Osteoblast (primary cell): ENCODE measurements around the gene IL10. TPM values are rescaled to one million over a fixed set of nuclear protein-coding genes. Genes with fewer than 3 reads are reported as not detected.

Experiments used
- DNase-seq: peaks from one replicate; pipeline ENCODE4 v3.0.0; 2011; ENCODE audit warnings: low spot score, mixed read lengths; ENCODE audit not compliant: insufficient read length; ENCODE audit errors: missing footprints
- H2AFZ ChIP-seq: 2 replicates; pipeline ENCODE4 v1.6.0; 2011; ENCODE audit warnings: mild to moderate bottlenecking, low read length
- H3K27ac ChIP-seq: 2 replicates; pipeline ENCODE4 v1.5.1; 2011; ENCODE audit warnings: mild to moderate bottlenecking, low read depth, low read length, moderate library complexity
- H3K27me3 ChIP-seq: 2 replicates; pipeline ENCODE4 v1.6.0; 2012; ENCODE audit warnings: mild to moderate bottlenecking, control low read depth, inconsistent platforms, low read length, moderate library complexity; ENCODE audit not compliant: insufficient read depth
- H3K36me3 ChIP-seq: 2 replicates; pipeline ENCODE4 v1.5.1; 2011; ENCODE audit warnings: mild to moderate bottlenecking, low read length, control low read depth, moderate library complexity; ENCODE audit not compliant: insufficient read depth
- H3K4me1 ChIP-seq: 2 replicates; pipeline ENCODE4 v1.5.1; 2011; ENCODE audit warnings: mild to moderate bottlenecking, low read length, control low read depth, moderate library complexity; ENCODE audit not compliant: insufficient read depth
- H3K4me2 ChIP-seq: 2 replicates; pipeline ENCODE4 v1.6.0; 2011; ENCODE audit warnings: mild to moderate bottlenecking, low read length; ENCODE audit not compliant: insufficient read depth
- H3K4me3 ChIP-seq: fragments of 200-600 bp; sonication (generic); 3 replicates; pipeline ENCODE4 v1.5.1; 2012; ENCODE audit warnings: mild to moderate bottlenecking, low read length, inconsistent platforms; ENCODE audit not compliant: insufficient read depth
- H3K79me2 ChIP-seq: 2 replicates; pipeline ENCODE4 v1.6.0; 2012; ENCODE audit warnings: mild to moderate bottlenecking, low read length, control low read depth, inconsistent platforms; ENCODE audit not compliant: insufficient read depth
- H3K9me3 ChIP-seq: 2 replicates; pipeline ENCODE4 v1.5.1; 2011; ENCODE audit warnings: low read depth, low read length, control low read depth
- H4K20me1 ChIP-seq: 2 replicates; pipeline ENCODE4 v1.6.0; 2012; ENCODE audit warnings: mild to moderate bottlenecking, low read length, control low read depth; ENCODE audit not compliant: insufficient read depth
- total RNA-seq: library from RNA; depleted of rRNA; stranded (reverse); fragments of >200 nt; gene quantifications from 2 replicates; pipeline ENCODE4 v1.2.3, GENCODE V29; 2012
- TF ChIP-seq, protein P1 (sequence below): IDR thresholded peaks from 2 replicates; pipeline ENCODE4 v1.5.1; 2011; ENCODE audit warnings: mild to moderate bottlenecking, low read depth, low read length, moderate library complexity; ENCODE audit errors: extremely low read depth

The IL10 gene
- total RNA-seq, 1 donor = not detected

DNA sequence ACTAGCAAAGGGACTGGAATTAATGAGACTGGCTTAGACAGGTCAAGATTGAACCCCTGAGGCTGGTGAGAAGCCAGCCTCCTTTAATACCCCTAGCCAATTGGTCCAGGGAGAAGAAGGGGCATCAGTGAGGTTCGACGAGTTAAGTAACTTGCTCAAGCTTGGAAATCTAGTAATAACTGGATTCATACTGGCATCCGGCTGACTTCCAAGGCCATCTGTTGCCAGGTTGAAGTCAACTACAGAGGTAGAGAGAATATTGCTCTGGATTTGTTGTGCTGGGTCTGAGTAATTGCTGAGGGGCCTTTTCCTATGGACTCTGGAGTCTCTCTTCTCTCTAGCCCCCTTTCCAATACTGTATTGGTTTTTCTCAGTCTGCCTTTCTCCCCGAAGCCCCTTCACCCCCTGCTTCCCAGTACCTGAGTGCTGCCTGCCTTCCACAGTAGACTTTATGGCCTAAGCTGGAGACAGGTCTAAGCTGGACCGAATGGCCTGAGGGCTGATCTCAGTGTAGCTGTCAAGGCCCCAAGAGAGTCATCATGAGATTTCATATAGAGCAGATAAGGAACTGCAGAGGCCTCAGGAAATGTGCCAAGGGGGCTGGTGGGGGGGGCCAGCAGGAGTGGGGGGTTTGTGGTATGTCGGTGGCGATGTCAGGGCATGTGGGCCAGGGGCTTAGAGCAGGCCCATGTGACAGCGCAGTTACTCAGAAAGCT lies 44.2 kb downstream of the IL10 start:
- no peaks in the 10 kb centered on the region for H3K9me3 ChIP-seq
- TF ChIP-seq, protein P1, sequence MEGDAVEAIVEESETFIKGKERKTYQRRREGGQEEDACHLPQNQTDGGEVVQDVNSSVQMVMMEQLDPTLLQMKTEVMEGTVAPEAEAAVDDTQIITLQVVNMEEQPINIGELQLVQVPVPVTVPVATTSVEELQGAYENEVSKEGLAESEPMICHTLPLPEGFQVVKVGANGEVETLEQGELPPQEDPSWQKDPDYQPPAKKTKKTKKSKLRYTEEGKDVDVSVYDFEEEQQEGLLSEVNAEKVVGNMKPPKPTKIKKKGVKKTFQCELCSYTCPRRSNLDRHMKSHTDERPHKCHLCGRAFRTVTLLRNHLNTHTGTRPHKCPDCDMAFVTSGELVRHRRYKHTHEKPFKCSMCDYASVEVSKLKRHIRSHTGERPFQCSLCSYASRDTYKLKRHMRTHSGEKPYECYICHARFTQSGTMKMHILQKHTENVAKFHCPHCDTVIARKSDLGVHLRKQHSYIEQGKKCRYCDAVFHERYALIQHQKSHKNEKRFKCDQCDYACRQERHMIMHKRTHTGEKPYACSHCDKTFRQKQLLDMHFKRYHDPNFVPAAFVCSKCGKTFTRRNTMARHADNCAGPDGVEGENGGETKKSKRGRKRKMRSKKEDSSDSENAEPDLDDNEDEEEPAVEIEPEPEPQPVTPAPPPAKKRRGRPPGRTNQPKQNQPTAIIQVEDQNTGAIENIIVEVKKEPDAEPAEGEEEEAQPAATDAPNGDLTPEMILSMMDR = no peak
- no peak overlapping the region for H3K4me3 ChIP-seq
- no peak overlapping the region for H2AFZ ChIP-seq
- peaks cover 84% of the 10 kb centered on the region for H4K20me1 ChIP-seq
- H3K4me1 ChIP-seq = peaks cover 12% of the 10 kb centered on the region
- H3K27ac ChIP-seq = peak overlapping the region; percentile 4
- no peak overlapping the region for H3K4me2 ChIP-seq
- H3K79me2 ChIP-seq = peaks cover 74% of the 10 kb centered on the region
- H3K36me3 ChIP-seq = peaks cover 44% of the 10 kb centered on the region
- H3K27me3 ChIP-seq = no peaks in the 10 kb centered on the region
- no peak for DNase-seq

DNA sequence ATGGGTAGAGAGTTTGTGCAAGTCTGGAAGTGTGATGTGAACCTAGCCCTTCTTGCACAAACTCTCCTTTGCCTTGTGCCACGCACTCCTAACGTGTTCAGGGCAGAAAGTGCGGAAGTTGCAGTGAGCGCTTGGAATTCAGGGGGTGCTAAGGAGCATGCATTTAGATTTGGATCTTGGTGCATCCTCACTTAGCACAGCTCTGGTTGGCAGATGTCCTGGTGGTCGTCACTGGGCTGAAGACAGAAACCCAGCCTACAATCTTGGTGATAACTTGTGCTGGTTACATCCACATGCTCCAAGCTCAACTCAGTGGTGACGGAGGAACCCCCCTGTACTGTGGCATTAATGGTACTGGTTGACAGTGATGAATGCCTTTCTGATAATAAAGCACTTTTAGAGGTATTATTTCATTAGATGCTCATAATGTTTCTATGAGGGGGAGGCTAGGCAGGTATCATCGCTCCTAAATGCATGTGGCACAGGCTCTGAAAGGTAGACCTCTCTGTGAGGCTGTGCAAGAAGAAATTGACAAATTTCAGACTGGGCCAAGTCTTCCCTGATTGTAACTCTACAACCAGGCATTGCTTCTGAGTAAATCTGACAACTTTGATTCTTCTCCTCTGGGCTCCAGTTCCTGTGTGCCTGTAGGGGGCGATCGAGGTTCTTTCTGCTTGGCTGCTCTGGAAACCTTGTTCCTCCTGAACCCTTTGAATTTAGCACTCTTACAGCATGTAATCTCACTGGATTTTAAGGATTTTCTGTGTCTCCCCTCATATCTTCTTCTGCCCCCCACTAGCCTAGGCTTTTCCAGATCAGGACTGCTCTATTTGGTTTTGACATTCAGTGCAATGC lies 47.0 kb downstream of the IL10 start:
- peaks cover 83% of the 10 kb centered on the region for H4K20me1 ChIP-seq

DNA sequence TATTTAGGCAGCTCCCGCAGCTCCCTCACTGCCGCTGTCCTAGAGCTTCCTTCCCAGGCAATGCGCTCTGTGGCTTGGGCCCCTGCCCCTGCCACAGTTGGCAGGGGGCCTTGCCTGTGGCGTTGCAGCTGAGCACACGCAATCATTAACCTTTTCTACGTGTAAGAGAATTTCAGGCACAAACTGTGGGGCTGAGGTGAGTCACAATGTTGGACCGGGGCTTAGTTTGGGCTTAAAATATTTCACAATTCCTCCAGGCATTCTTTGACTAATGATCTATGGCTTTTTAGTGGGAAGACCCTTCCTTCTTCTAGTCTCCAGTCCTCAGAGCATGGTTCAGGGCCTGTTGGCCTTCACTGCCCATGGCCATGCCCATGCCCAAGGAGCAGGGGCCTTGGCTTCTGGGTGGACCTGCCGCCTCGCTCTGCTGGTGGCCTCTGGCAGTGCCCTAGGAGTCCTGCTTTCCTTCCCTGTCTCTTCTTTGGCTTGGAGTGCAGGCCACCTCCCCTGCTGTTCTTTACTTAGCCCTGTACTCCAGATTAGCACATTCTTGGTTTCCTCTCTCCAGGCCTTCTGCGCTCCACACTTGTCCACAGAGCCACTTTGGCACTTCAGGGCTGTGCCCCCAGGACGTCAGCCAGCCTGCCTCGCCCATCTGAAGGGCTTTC lies 48.4 kb downstream of the IL10 start:
- TF ChIP-seq, protein P1 = no peak
- Histone ChIP-seq H2AFZ (no peak overlapping the region), H3K27me3 (no peaks in the 10 kb centered on the region), H4K20me1 (peaks cover 86% of the 10 kb centered on the region), H3K79me2 (peaks cover 95% of the 10 kb centered on the region), H3K4me2 (peak overlapping the region; percentile 42), H3K27ac (peak overlapping the region; percentile 90), H3K36me3 (peaks cover 4% of the 10 kb centered on the region), H3K4me3 (peak overlapping the region; percentile 0), H3K4me1 (peaks cover 25% of the 10 kb centered on the region), H3K9me3 (no peaks in the 10 kb centered on the region)
- DNase-seq = no peak

More for the DNA sequence above, 47.0 kb downstream of the IL10 start:
- TF ChIP-seq, protein P1 = peak; percentile 87
- Histone ChIP-seq H3K4me2 (no peak overlapping the region), H2AFZ (no peak overlapping the region), H3K27me3 (no peaks in the 10 kb centered on the region), H3K36me3 (peaks cover 18% of the 10 kb centered on the region), H3K9me3 (no peaks in the 10 kb centered on the region), H3K4me1 (peaks cover 25% of the 10 kb centered on the region), H3K79me2 (peaks cover 95% of the 10 kb centered on the region), H3K4me3 (no peak overlapping the region), H3K27ac (peak overlapping the region; percentile 25)
- DNase-seq = peak; percentile 93
